Measurements from ENCODE around the gene PDE5A.

Gene PDE5A

DNA sequence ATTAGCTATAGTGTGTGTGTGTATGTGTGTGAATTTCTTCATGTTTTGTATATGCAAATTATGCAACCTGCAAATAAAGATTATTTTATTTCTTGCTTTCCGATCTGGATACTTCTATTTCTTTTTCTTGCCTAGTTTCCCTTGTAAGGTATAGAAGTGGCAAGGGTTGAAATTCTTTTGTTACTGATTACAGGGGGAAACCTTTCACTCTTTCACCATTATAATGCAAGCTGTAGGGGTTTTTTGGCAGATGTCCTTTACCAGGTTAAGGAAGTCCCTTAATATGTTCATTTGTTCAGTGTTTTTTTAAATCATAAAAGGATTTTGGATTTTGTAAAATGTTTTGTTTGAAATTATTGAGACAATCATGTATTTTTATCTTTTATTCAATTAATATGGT, 44.3 kb upstream of the PDE5A start:
- H4K20me1 ChIP-seq (ENCODE audit: insufficient read depth, low read length): no peaks in the 10 kb centered on the region
- no peaks in the 10 kb centered on the region for H3K9me2 ChIP-seq (replicated peaks; ENCODE audit: insufficient read depth, low read length)
- no peaks in the 10 kb centered on the region for H3K4me1 ChIP-seq (ENCODE audit: low read length)
- H3K36me3 ChIP-seq (replicated peaks; ENCODE audit: insufficient read depth, low read length): no peaks in the 10 kb centered on the region
- H3F3A ChIP-seq (ENCODE audit: insufficient read depth, low read length): no peaks in the 10 kb centered on the region
- no peak for TF ChIP-seq CTCF (IDR thresholded peaks at IDR 0.05; ENCODE audit: low read length)
- TF ChIP-seq EZH2 (optimal IDR thresholded peaks at IDR 0.05; ENCODE audit: low read depth, low read length): no peak
- TF ChIP-seq EZH2phosphoT487 (IDR thresholded peaks at IDR 0.05; ENCODE audit: low read length): no peak
- no peak for DNase-seq
- H3K27ac ChIP-seq (ENCODE audit: low read length): no peak overlapping the region
- no peak overlapping the region for H3K9ac ChIP-seq (ENCODE audit: low read length)
- H3K27me3 ChIP-seq (replicated peaks; ENCODE audit: insufficient read depth, low read length): no peaks in the 10 kb centered on the region
- H3K4me3 ChIP-seq (ENCODE audit: low read length): no peak overlapping the region
- H2AFZ ChIP-seq (ENCODE audit: low read length): no peak overlapping the region
- H3K9me3 ChIP-seq (replicated peaks; ENCODE audit: insufficient read depth, low read length): no peaks in the 10 kb centered on the region
- no peaks in the 10 kb centered on the region for H3K79me2 ChIP-seq (ENCODE audit: low read length)
- H3K4me2 ChIP-seq (ENCODE audit: low read depth, low read length): no peak overlapping the region

GRCh38 chr4:119672086-119672485, 43.5 kb upstream of the PDE5A start:
- Histone ChIP-seq H3K9me2 (replicated peaks; ENCODE audit: insufficient read depth, low read length) (no peaks in the 10 kb centered on the region), H3K36me3 (replicated peaks; ENCODE audit: insufficient read depth, low read length) (no peaks in the 10 kb centered on the region), H3K27me3 (replicated peaks; ENCODE audit: insufficient read depth, low read length) (no peaks in the 10 kb centered on the region), H3F3A (ENCODE audit: insufficient read depth, low read length) (no peaks in the 10 kb centered on the region), H4K20me1 (ENCODE audit: insufficient read depth, low read length) (no peaks in the 10 kb centered on the region), H3K27ac (ENCODE audit: low read length) (no peak overlapping the region), H3K9ac (ENCODE audit: low read length) (no peak overlapping the region), H2AFZ (ENCODE audit: low read length) (no peak overlapping the region), H3K9me3 (replicated peaks; ENCODE audit: insufficient read depth, low read length) (no peaks in the 10 kb centered on the region), H3K4me1 (ENCODE audit: low read length) (no peaks in the 10 kb centered on the region), H3K4me3 (ENCODE audit: low read length) (no peak overlapping the region), H3K79me2 (ENCODE audit: low read length) (no peaks in the 10 kb centered on the region), H3K4me2 (ENCODE audit: low read depth, low read length) (no peak overlapping the region)
- DNase-seq: no peak
- TF ChIP-seq CTCF (IDR thresholded peaks at IDR 0.05; ENCODE audit: low read length): no peak
- TF ChIP-seq EZH2 (optimal IDR thresholded peaks at IDR 0.05; ENCODE audit: low read depth, low read length): no peak
- TF ChIP-seq EZH2phosphoT487 (IDR thresholded peaks at IDR 0.05; ENCODE audit: low read length): no peak

GRCh38 chr4:119671205-119671604, 42.6 kb upstream of the PDE5A start:
- no peak for DNase-seq

More at GRCh38 chr4:119671205-119671604, 42.6 kb upstream of the PDE5A start:
- Histone ChIP-seq H3K4me2 (ENCODE audit: low read depth, low read length) (no peak overlapping the region), H3K79me2 (ENCODE audit: low read length) (no peaks in the 10 kb centered on the region), H3K36me3 (replicated peaks; ENCODE audit: insufficient read depth, low read length) (no peaks in the 10 kb centered on the region), H3K4me3 (ENCODE audit: low read length) (no peak overlapping the region), H3K4me1 (ENCODE audit: low read length) (no peaks in the 10 kb centered on the region), H3K9me2 (replicated peaks; ENCODE audit: insufficient read depth, low read length) (no peaks in the 10 kb centered on the region), H2AFZ (ENCODE audit: low read length) (no peak overlapping the region), H3F3A (ENCODE audit: insufficient read depth, low read length) (no peaks in the 10 kb centered on the region), H4K20me1 (ENCODE audit: insufficient read depth, low read length) (no peaks in the 10 kb centered on the region), H3K9me3 (replicated peaks; ENCODE audit: insufficient read depth, low read length) (no peaks in the 10 kb centered on the region), H3K9ac (ENCODE audit: low read length) (no peak overlapping the region), H3K27ac (ENCODE audit: low read length) (no peak overlapping the region), H3K27me3 (replicated peaks; ENCODE audit: insufficient read depth, low read length) (no peaks in the 10 kb centered on the region)
- no peak for TF ChIP-seq CTCF (IDR thresholded peaks at IDR 0.05; ENCODE audit: low read length)
- no peak for TF ChIP-seq EZH2 (optimal IDR thresholded peaks at IDR 0.05; ENCODE audit: low read depth, low read length)
- TF ChIP-seq EZH2phosphoT487 (IDR thresholded peaks at IDR 0.05; ENCODE audit: low read length): no peak

Measured in MM.1S (cell line).